IMR-90 (cell line): ENCODE data around the gene CNPY2.

Source experiments
- CTCF ChIP-seq: conservative IDR thresholded peaks from 2 replicates; pipeline ENCODE4 v1.5.1; 2012; ENCODE audit warnings: mild to moderate bottlenecking, low read depth, low read length, improper control_type of control experiment
- MXI1 ChIP-seq: IDR thresholded peaks from 2 replicates; pipeline ENCODE4 v1.6.1; 2012; ENCODE audit warnings: low read depth, mild to moderate bottlenecking, low read length, moderate library complexity, borderline replicate concordance
- POLR2A ChIP-seq: IDR thresholded peaks from 2 replicates; pipeline ENCODE4 v1.6.1; 2012; ENCODE audit warnings: mild to moderate bottlenecking, low read depth, low read length
- RCOR1 ChIP-seq: IDR thresholded peaks from 2 replicates; pipeline ENCODE4 v1.6.1; 2012; ENCODE audit warnings: mild to moderate bottlenecking, low read length, improper control_type of control experiment; ENCODE audit not compliant: insufficient replicate concordance
- RFX5 ChIP-seq: IDR thresholded peaks from 2 replicates; pipeline ENCODE4 v1.8.0; 2012; ENCODE audit warnings: low read depth, mild to moderate bottlenecking, low read length, moderate library complexity
- SMC3 ChIP-seq: fragments of 150-350 bp; IDR thresholded peaks from 2 replicates; pipeline ENCODE4 v1.6.1; 2016; ENCODE audit warnings: low read depth, mild to moderate bottlenecking, antibody characterized with exemption, low read length, moderate library complexity

- TF ChIP-seq RFX5, result no peak
- no peak for TF ChIP-seq POLR2A
- no peak for TF ChIP-seq RCOR1
- TF ChIP-seq CTCF, result no peak
- no peak for TF ChIP-seq MXI1
- no peak for TF ChIP-seq SMC3
These were observed 25.8 kb upstream of the CNPY2 start for GRCh38 chr12:56341616-56342015.
